Neural cell (in vitro differentiated cells): Measurements from ENCODE around the gene TAOK3.

ENCODE experiments used
- CTCF ChIP-seq: fragments of 450-650 bp; IDR thresholded peaks from 2 replicates; pipeline ENCODE4 v1.5.1; 2014; ENCODE audit warnings: antibody characterized with exemption, mild to moderate bottlenecking, moderate library complexity; ENCODE audit not compliant: poor library complexity, severe bottlenecking
- POLR2AphosphoS5 ChIP-seq: IDR thresholded peaks from 2 replicates; pipeline ENCODE4 v1.6.1; 2012
- RAD21 ChIP-seq: fragments of 450-650 bp; conservative IDR thresholded peaks from 2 replicates; pipeline ENCODE4 v1.6.1; 2014; ENCODE audit warnings: antibody characterized with exemption, mild to moderate bottlenecking, moderate library complexity
- REST ChIP-seq: IDR thresholded peaks from 2 replicates; pipeline ENCODE4 v1.6.1; 2012; ENCODE audit warnings: borderline replicate concordance
- TAF1 ChIP-seq: IDR thresholded peaks from 2 replicates; pipeline ENCODE4 v1.6.1; 2012; ENCODE audit warnings: low read depth

GRCh38 chr12:118418385-118419057 is 45.8 kb upstream of the TAOK3 start:
- TF ChIP-seq RAD21 (no peak), REST (no peak), CTCF (no peak), POLR2AphosphoS5 (no peak), TAF1 (no peak)
